ENCODE measurements around the gene SORBS1.

SORBS1 gene

GRCh38 chr10:95561177-95561863, at the start of gene SORBS1:
SORBS1 (minus strand) TSS chr10:95561371; CDS start chr10:95441135, 120,236 bp downstream.
- peak; percentile 99 for ATAC-seq

- ATAC-seq, result no peak
Observed at GRCh38 chr10:95610727-95611126, 49.6 kb upstream of the SORBS1 start.

DNA sequence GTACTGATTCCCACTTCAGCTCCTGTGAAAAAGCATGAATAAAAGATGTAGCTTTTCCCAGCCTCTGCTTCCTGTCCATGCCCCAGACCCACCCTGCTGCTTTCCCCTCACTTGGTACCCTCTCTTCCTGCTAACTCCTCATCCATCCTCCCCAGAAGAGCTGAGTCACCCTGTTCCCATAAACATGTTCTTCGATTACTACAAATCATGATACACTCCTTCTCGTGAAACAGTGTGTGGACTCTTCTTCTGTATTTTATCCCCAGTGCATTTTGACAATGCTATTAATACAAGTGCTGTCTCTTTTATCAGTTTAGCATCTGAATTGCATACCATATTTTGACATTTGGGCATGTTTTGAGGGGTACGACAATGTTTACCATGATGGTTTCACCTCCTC, 45.8 kb upstream of the SORBS1 start:
- ATAC-seq, result no peak

DNA sequence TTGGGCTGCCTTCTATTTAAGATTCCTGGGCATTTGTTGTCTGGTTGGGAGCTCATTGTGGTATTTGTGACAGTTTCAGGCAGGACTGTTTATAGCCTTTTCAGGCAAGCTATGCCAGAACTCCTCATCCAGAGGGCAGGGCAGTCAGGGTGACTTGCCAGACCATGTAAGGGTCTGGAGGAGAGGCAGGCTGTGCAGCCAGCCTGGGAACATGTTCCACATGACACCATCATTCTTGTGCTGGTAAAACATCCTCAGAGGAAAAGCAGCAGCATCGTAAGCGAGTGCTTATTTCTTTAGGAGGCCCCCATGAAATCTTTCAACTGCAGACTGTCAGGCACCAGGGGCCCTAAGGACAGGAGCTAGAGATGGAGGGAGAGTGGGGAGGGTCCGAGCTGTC, 44.0 kb upstream of the SORBS1 start:
- no peak for ATAC-seq

- no peak for ATAC-seq
Observed at GRCh38 chr10:95604630-95605029, 43.5 kb upstream of the SORBS1 start.

DNA sequence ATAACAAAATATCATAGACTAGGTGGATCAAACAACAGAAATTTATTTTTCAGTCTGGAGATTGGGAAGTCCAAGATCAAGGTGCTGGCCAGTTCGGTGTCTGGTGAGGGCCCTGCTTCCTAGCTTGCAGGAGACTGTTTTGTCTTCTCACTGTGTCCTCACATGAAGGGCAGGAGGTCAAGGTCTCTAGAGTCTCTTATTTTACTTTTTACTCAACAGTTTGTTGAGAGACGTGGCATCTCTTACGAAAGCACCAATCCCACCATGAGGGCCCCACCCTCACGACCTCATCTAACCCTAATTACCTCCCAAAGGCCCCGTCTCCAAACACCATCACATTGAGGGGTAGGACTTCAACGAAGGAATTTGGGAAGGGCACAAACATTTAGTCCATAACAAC, 41.2 kb upstream of the SORBS1 start:
- ATAC-seq, result no peak

DNA sequence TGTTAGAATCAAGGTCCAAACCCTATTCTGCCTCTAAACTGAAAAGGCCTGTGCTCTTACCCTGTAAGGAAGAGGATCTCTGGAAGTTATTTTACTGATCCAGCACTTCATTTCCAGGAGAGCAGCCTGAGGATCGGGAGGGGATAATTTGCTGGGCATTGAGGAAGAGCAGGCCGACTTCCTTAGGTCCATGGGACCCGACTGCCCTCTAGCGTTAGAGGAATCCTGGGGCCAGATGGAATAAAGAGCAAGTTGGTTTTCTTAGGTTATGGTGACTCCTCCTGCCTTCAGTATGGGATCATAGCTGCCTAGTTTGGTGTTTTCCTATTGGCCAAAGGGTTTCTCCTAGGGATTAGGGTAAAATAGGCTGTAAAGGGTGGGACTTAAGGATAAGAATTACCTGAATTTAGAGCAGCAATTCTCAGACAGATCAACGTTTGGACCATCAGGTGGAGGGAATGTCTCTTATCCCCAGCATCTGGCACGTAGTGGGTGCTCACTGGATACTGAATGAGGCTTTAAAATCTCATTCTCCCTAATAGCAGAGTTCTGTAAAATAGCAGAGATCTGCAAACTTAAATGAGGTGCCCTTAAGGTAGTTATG, 40.0 kb upstream of the SORBS1 start:
- peak; percentile 38 to 48 for ATAC-seq

- no peak for ATAC-seq
Observed at GRCh38 chr10:95600158-95600557, 39.0 kb upstream of the SORBS1 start.

DNA sequence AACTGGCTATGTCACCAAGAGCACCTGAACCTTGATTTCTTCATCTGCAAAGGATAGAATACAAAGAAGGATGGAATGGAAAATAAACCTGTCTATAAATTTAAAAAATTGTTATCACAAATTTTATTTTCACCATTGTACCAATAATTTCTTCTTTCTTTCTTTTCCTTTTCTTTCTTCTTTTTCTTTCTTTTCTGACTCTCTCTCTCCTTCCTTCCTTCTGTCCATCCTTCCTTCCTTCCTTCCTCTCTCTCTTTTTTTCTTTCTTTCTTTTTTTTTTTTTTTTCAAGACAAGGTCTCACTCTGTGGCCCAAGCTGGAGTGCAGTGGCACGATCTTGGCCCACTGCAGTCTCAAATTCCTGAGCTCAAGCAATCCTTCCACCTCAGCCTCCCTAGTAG, 36.6 kb upstream of the SORBS1 start:
- ATAC-seq, result no peak

DNA sequence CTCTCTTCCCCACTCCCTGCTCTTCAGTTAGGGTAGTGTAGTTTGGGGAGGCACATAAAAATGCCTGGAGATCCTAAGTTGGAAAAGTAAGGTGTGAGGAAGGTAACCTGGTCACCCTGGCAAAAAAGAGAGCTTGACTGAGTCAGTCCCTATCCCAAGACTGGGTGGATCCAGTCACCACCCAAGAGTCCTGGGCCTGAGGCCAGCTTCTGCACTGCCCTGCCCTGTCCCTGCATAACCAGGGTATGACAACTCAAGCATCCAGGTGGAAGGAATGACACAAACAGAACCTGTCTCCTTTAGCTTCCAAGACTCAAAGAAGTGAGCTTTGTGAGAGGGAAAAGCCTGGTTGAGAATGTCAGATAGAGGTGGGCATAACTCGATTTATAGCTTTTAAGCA, 26.9 kb upstream of the SORBS1 start:
- ATAC-seq, result no peak

DNA sequence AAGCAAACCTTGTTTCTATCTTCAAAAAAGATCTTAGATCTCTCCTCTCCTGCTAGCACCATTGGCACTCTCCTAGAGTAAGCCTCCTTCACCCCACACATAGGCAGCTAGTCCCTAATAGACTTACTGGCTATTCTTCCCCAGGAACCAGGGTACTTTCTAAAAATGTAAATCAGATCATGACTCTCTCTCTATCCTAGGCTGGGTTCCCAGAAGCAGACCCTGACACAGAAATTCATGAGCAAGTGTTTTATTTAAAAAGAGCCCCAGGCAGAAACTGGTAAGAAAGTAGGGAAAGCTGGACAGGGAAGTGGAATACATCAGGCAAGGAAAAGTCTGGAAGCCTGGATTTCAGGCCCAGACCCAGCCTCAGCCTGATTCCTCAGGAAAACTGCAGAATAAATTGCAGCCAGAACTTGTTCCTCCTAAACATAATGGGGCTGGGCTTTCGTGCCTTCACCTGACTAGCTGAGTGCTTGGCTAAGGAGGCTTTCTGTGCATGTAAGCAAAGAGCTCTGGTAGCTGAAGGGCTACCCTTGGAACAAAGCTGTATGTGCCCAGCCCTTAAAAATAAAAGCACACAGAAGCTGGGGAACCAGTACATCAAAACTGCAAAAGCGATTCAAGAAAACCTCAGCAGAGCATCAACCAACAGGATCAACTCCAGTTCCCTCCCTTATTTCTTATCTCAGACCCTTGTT, 18.8 kb upstream of the SORBS1 start:
- ATAC-seq, result no peak

- no peak for ATAC-seq
Observed at GRCh38 chr10:95579292-95579691, 18.1 kb upstream of the SORBS1 start.

- no peak for ATAC-seq
Observed at GRCh38 chr10:95578619-95579018, 17.4 kb upstream of the SORBS1 start.

GRCh38 chr10:95574649-95575365, 13.6 kb upstream of the SORBS1 start:
- ATAC-seq, result no peak

DNA sequence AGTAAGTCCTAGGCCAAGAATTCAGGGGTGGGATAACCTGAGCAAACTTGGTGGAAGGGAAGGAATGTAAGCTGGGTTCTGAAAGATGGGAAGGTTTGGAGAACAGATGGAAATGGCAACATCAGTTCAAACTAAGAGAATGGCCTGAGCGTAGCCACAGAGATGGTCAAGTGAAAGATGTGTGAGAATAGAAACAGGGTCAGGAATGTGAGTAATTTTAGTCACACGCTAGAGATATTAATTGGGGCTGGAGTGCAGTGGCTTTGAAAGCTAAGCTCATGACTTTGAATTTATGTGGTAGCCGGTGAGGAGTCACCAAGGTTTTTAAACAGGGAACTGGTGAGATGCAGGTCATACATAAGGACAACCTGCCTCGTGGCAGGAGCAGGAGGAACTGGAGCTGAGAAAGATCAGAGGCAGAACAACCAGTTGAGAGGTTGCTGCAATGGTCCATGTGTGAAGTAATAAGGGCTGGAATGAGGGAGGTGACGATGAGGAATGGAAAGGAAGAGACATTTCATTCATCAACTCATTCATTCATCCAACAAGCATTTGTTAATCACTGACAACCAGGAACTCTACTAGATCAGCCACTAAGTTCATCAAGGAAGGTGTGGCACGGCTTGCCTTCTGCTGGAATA, 12.9 kb upstream of the SORBS1 start:
- no peak for ATAC-seq

DNA sequence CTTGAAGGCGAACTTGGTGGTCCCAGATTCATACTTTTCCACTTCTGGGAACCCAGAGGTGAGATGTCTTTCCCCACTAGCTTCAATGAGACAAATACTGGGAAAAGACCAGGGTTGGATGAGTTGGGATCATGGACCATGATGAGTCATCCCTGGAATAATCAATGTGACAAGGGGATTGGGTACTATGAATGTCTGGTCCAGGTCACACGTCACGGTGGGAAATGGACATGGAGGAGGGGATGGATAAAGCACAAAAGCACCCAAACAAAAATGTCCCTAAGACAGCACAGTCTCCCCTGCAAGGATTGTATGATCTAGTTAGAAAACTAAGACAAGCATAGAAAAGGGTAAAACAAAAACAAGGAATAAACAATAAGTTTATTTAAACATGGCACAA, 12.4 kb upstream of the SORBS1 start:
- no peak for ATAC-seq

DNA sequence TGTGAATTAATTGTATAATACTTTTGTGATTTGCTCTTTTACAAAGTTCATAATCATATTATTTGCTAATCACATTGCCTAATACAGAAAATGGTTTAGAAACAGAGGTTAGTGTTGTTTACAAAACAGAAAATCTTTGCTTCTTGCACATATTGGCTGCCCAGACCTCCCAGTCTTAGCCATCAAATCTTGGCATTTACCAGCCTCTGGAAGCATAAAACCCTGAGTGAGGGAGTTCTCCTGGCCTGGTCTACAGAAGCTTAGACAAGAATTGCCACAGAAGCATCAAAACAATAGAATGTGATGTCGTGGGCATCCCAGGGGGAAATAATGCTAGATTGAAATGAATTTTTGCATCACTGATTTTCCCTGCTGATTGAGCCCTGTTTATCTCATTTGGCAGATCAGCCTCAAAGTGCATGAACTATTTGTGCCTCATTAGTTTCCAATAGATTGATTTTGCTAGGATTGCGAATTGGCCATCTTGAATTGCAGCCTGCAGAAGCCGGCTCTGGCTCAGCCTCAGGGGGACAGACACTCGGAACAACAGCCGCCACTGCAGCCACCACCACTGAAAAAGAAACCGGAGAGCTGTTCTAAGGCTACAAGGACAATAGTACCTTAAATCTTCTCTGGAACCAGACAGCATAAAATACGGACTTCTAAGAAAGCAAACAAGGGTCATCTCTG, 11.1 kb upstream of the SORBS1 start:
- ATAC-seq, result no peak

GRCh38 chr10:95571390-95571789, 10.2 kb upstream of the SORBS1 start:
- no peak for ATAC-seq

DNA sequence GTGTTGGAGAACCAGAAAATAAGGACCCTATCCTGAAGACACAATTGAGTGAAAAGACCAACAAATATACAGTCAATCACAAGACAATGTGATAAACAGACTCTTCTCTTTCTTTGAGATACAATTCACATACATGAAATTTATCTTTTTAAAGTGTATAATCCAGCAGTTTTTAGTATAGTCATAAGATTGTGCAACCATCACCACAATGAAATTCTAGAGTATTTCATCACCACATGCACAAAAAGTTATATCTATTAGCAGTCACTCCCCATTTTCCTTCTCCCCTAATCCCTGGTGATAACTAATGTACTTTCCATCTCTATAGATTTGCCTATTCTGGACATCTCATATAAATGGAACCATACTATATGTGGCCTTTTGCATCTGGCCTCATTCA, 8.2 kb upstream of the SORBS1 start:
- no peak for ATAC-seq

DNA sequence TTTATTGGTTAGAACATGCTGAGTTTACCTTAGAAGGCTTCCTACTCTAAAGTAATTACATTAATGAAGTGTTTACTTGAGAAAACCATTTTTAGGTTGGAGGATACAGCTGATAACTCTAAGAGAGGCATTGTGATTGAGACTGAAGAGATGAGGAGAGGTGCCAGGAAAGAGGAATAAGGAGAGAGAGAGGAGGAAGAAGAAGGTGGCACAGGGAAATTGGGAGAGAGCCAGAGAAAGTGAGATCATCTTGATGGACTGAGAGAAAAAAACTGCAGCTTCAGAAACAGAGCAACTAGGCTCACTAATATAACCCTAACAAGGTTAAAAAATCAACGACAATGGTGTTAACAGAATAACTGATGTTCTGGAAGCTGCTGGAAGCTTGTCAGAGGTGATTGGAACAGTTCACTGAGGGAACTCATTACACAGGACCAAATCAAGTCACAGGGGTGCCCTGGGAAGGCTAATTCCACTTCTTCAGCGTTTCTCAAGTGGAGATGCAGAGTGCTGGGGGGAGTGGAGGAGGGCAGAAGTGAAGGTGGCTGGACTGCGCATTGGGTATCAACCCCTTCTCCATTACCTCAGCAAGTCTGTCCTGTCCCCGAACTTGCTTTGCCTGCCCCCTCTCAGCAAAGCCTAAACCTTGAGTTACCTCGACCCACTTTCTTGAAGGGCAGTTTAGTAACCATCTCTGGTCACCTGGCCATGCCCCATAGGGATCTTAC, 6.9 kb upstream of the SORBS1 start:
- ATAC-seq, result no peak

- no peak for ATAC-seq
Observed at GRCh38 chr10:95566136-95566535, 5.0 kb upstream of the SORBS1 start.

DNA sequence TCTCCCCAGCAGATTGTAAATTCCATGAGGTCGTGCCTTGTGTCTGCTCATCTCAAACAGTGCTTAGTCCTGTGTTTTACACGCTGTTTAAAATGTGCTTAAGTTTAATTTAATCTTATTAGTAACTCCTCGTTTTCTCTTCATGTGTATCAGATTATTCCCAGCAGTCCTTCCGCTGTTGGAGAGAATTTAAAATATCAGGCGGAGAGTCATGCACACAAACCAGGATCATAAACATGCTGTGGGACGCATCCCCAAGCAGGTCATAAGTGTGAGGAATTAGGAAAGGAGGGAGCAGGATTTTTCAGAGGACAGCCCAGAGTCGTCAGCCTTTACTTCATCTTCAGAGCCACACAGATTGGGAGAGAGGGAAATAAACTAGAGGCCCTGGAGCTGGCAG, 4.2 kb upstream of the SORBS1 start:
- no peak for ATAC-seq

Measured in activated CD4-positive, CD25-positive, alpha-beta regulatory T cell treated with anti-CD3 and anti-CD28 coated beads, Interleukin-2, amount 50 U/mL, for 24 hours (primary cell).